PC-3 (cell line): ENCODE data around the gene KMT2C.

Experiments used
- EZH2 ChIP-seq: fragments of 300-600 bp; sonication (generic); IDR thresholded peaks from one replicate; pipeline ENCODE4 v1.6.1; 2017; ENCODE audit warnings: antibody characterized with exemption, mild to moderate bottlenecking, low read length; ENCODE audit not compliant: unreplicated experiment
- TF ChIP-seq, protein P1 (sequence below): fragments of 300-600 bp; sonication (generic); conservative IDR thresholded peaks from 2 replicates; pipeline ENCODE4 v1.5.1; 2017; ENCODE audit warnings: antibody characterized with exemption, low read depth, mild to moderate bottlenecking, low read length

DNA sequence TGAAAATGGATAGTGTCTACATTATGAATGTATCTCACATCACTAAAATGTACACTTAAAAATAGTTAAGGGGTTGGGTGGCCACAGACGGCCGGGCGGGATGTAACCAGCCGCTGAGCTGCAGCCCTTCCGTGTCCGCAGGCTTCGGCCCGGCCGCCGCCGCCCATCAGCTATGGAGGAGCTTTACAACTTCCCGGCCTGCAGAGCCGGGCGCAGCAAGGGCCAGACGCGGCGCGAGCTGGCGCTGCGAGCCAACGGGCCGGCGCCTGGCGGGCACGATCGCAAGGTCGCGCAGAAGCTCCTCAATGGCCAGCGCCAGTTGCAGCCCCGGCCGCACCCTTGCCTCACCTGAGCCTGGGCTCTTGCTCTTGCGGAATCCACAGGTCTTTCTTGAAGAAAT lies 69.1 kb downstream of the KMT2C start:
- TF ChIP-seq, protein P1, sequence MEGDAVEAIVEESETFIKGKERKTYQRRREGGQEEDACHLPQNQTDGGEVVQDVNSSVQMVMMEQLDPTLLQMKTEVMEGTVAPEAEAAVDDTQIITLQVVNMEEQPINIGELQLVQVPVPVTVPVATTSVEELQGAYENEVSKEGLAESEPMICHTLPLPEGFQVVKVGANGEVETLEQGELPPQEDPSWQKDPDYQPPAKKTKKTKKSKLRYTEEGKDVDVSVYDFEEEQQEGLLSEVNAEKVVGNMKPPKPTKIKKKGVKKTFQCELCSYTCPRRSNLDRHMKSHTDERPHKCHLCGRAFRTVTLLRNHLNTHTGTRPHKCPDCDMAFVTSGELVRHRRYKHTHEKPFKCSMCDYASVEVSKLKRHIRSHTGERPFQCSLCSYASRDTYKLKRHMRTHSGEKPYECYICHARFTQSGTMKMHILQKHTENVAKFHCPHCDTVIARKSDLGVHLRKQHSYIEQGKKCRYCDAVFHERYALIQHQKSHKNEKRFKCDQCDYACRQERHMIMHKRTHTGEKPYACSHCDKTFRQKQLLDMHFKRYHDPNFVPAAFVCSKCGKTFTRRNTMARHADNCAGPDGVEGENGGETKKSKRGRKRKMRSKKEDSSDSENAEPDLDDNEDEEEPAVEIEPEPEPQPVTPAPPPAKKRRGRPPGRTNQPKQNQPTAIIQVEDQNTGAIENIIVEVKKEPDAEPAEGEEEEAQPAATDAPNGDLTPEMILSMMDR, result no peak
- TF ChIP-seq EZH2, result no peak
